Stimulated activated CD4-positive, alpha-beta T cell treated with anti-CD3 and anti-CD28 coated beads, Interleukin-2, amount 100 ng/mL, for 4 hours (primary cell): Measurements from ENCODE around the gene ITPKB.
"Not testable (repeated sequence)": the region's sequence is repeated elsewhere in the genome, so short reads cannot be mapped to it uniquely, and the experiment has no call there.

Source experiments
- DNase-seq: peaks from one replicate; pipeline ENCODE4 v3.0.0-alpha.2; 2020; ENCODE audit warnings: low read depth

Gene ITPKB

DNA sequence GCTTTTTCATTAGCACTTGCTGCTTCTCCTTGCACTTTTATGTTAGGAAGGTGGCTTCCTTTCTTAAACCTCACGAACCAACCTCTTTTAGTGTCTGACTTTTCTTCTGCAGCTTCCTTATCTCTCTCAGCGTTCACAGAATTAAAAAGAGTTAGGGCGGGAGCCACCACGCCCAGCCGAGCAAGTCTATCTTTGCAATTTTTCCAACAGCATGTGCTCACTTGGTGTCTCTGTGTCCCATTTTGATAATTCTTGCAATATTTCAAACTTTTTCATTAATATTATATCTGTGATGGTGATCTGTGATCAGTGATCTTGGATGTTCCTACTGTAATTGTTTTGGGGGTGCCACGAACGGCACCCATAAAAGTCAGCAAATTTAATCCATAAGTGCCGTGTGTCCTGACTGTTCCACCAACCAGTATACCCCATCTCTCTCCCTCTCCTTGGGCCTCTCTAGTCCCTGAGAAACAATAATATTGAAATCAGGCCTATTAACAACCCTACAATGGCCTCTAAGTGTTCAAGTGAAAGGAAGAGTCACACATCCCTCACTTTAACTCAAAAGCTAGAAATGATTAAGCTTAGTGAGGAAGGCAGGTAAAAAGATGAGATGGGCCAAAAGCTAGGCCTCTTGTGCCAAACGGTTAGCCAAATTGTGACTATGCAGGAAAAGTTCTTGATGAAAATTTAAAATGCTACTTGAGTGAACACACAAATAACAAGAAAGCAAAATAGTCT is 15.9 kb upstream of the ITPKB start:
- DNase-seq = no peak

DNA sequence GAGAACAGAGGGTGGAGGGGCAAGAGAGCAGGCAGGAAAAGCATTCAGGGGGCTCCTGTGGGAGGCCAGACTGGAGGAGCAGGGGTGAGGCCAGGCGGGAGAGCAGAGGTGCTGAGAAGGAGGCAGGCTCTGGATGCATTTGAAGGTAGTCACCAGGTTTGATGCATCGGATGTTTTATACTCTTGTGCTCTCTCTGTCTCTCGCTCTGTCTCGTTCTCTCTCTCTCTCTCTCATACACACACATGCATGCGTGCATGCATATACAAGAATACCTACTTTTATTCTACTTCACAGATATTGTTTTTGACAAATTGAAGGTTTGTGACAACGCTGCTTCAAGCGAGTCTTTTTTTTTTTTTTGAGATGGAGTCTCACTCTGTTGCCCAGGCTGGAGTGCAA is 15.0 kb upstream of the ITPKB start:
- no peak for DNase-seq

- DNase-seq = no peak
These were observed 12.6 kb upstream of the ITPKB start for GRCh38 chr1:226751703-226752102.

DNA sequence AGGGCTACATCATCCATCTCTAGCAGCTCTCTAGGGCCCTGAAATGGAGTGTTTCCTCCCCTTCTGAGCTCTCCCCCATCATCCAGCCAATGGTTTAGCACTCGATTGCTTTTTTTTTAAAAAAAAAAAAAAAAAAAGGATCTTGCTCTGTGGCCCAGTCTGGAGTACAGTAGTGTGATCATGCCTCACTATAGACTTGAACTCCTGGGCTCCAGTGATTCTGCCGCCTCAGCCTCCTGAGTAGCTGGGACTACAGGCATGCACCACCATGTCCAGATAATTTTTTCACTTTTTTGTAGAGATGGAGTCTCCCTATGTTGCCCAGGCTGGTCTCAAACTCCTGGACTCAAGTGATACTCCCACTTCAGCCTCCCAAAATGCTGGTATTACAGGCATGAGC is 12.1 kb upstream of the ITPKB start:
- no peak for DNase-seq

- no peak for DNase-seq
These were observed 10.4 kb upstream of the ITPKB start for GRCh38 chr1:226749467-226749866.

DNA sequence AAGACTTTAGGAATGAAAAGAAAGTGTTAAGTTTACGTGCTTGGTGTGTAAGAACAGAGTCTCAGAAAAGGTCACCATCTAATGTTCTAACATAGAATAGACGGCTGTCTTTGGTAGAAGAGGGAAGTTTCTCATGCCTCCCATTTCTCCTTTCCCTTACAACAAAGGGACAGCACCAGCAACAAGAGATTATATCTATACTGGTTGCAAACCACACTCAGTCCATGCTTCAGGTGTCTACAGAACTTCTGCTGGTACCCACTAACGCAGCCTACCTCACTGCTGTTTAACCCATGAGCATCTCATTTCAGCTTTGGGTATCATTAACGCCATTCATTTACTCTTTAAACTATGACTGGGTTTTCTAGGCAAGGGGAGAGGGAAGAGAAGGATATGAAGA is 9.2 kb upstream of the ITPKB start:
- DNase-seq = no peak

- DNase-seq = not testable (repeated sequence)
These were observed 8.6 kb upstream of the ITPKB start for GRCh38 chr1:226747519-226748263.

DNA sequence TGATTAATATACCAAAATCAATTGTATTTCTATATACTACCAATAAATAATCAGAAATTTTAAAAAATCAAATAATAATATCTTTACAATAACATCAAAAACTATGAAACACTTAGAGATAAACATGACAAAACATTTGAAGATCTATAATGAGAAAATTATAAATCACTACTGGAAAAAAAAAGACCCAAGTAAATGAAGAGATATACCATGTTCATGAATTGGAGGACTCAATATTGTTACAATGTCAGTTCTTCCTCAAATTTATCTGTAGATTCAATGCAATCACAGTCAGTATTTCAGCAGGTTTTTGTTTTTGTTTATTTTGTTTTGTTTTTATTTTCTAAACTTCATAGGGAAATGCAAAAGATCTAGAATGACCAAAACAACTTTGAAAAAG is 4.2 kb upstream of the ITPKB start:
- no peak for DNase-seq

DNA sequence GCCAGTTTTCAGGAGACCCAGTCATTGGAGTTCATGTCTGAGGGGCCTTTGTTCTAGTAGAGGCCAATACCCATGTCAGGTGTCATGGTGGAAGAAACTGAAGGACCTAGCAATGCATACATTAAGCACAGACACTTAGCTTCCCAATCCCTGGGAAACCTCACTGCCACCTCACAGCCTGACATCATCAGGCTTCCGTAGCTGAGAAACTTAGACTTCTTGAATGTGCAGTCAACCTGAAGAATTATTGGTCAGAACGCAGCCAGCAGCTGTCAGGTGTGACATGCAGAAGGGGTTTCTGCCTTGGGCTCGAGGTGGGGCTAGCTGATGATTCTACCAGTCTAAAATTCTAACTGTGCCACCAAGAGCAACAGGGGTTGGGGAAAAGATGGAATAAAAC is 1.9 kb upstream of the ITPKB start:
- DNase-seq = no peak

GRCh38 chr1:226739696-226740065 is 599 bp upstream of the ITPKB start:
- DNase-seq = no peak

DNA sequence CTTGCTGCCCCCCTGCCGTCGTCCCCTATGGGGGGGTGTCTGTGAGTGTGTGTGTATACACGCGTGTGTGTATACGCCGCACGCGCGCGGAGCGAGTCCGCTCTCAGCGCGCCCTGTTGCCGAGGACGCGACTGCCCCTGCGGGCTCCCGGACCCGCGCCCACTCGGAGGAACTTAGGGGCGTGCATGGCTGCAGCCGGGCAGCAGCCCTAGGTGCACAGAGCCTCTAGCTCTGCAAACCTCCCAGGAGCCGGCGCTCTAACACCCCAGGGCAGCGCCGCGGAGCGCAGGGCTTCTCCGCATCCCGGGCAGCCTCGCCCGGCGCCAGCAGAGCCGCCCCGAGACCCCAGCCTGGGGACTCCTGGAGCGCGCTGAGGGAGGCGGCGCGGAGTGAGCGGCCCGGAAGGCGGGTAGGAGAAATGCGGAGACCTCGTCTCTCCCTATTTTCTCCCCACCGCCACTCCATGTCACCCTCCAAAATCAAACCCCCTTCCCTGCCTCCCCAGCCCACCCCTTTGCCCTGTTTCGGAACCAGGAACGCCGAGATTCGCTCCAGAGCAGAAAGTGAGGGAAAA is 574 bp downstream of the ITPKB start:
- DNase-seq = no peak

DNA sequence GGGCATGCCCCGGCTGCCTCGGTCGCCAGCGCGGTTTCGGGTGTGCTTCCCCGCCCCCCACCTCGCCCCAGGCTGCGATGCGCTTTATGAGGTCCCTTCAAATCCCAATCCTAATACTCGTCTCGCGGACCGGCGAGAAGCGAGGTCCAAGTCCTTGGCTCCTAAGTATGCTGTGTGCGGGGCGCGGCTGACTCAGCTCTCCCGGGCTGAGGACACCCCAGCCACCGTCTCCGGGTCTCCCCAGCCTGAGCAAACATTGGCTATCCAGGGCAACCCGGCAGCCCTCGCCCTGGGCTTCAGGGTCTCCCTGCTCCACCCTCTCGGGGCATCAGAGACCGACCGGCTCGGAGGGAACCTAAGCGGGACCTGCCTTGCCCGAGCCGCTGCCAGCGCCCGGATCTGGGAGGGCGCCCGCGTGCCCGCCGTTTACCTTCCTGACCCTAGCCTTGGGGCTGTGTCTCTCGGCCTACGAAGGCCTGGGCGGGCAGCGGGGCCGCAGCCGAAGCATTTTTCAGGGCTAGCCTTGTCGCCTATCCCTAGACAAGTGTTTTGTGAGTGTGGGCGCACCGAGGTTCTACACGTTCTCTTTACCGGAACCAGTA is 1.2 kb downstream of the ITPKB start:
- no peak for DNase-seq

DNA sequence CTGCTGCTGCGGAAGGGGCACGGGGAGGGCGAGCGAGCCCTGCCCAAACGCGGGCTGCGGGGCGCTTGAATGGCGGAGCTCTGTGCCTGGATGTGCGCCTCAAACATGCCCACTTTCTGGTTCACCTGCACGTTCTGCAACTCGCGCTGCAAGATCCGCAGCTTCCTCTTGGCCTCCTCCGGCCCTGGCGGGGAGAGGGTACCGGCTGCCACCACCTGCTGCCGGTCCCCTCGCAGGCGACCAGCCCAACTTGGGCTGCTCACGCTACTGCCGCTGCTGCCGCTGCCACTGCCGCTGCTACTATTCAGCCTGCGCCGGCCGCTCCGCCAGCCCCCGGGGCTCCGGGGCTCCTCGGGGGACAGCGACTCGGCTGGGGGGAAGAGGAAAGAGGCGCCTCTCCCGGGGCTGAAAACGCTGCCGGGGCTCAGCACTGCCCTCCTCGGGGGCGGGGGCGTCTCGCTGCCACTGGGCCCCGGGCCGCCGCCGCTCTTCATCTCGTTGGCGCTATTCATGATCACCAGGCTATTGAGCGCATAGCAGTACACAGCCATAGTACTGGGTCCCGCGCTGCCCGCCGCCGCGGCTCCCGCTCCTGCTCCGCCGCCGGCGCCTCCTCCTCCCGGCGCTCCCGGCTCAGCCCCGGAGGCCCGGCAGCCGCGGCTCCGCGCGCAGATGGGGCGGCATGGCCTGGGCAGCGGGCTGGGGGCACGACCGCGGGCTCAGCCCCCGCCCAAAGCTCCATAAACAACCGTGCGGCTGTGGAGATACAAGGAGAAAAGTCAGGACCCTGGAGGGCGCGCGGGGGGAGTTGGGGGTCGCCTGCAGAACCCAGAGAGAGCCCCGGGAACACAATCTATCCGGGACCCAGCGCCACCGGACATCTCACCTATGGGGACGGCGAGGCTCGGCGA is 1.9 kb downstream of the ITPKB start:
- DNase-seq = no peak

GRCh38 chr1:226736001-226736907 is 2.8 kb downstream of the ITPKB start:
- DNase-seq = no peak

DNA sequence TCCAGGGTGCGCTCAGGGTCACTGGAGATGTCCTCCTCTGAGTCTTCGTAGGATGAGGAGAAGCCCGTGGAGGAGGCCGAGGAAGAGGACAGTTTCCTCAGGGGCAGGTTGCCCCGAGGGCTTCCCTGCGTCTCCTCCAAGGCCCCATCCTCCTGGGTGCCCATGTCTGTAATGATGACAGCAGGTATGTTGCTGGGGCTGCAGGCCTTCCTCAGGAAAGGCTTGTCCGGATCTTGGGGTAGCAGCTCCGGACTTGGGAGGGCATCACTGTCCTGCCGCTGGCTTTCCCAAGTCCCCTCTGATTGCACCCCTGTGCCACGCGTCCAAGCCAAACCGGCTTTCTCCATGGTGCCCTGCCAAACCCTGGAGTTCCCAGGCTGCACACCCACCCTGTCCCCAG is 3.5 kb downstream of the ITPKB start:
- no peak for DNase-seq

DNA sequence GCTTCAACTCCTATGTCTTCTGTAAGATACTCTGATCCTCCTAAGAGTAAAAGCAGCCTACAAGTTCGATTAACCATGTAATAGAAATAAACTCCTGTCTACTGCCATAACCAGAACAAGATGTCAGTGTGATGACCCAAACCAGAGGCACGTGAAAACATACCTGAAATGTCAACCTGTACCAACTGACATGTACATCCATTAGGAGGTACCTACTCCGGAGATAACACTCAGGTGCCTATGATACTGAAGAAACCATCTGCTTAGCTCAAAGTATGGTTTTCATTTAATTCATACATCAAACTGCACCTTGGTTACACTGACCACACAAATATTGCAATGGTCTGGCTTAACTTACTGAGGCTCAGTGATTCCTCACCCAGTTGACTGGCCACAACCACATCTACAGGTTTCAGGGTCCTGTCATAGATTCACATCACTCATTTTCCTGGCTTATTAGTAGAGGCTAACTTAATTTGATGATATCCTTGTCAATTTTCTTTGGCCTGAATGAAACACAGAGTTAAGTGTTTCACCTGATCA is 4.4 kb downstream of the ITPKB start:
- DNase-seq = no peak

DNA sequence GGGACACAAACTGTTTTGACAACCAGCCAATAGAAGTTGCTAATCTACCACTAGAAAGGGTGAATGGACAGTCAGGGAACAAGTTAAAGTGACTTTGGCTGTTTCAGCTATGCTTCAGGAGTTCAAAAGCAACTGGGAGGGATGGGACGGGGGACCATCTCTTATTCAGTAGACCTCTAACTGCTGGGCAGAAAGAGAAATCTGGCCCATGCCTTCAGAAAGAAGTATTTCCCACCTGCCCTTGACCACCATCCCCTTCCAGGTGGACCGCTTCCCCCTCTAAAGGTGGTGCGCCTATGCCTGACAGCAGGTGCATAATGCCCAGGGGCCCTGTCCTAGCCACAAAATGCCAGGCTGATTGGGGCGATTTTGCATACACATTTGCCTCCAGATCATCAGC is 5.2 kb downstream of the ITPKB start:
- no peak for DNase-seq

GRCh38 chr1:226733304-226733703 is 5.8 kb downstream of the ITPKB start:
- DNase-seq = no peak

- DNase-seq = no peak
These were observed 6.2 kb downstream of the ITPKB start for GRCh38 chr1:226732856-226733291.

GRCh38 chr1:226731257-226731893 is 7.7 kb downstream of the ITPKB start:
- DNase-seq = no peak
